Measurements from ENCODE around the gene PCYOX1L. TPM values are rescaled to one million over a fixed set of nuclear protein-coding genes. Genes with fewer than 3 reads are reported as not detected.
A peak's percentile ranks its signal among the peaks of the same experiment; 100 is the strongest.

PCYOX1L gene
- total RNA-seq, 1 experiment from 2014 or later: 26.4 TPM

- Histone ChIP-seq H3K27ac (peak overlapping the region; percentile 89), H3K4me1 (replicated peaks) (peaks cover 86% of the 10 kb centered on the region)
- DNase-seq (ENCODE audit: low read depth in 1 of 2, low spot score in 2 of 2): peak in 1 of 2 experiments; percentile 55
Measured at GRCh38 chr5:149405550-149406202, 47.8 kb downstream of the PCYOX1L start.

GRCh38 chr5:149406203-149406978 is 48.5 kb downstream of the PCYOX1L start:
- H3K9me3 ChIP-seq (replicated peaks): no peaks in the 10 kb centered on the region
- H3K4me1 ChIP-seq (replicated peaks): peaks cover 93% of the 10 kb centered on the region
- peaks cover 40% of the 10 kb centered on the region for H3K36me3 ChIP-seq
- H3K27ac ChIP-seq: peak overlapping the region; percentile 89
- H3K4me3 ChIP-seq: peak overlapping the region; percentile 52
- peak; percentile 94 to 96 for DNase-seq (ENCODE audit: low read depth in 1 of 2, low spot score in 2 of 2)
- no peaks in the 10 kb centered on the region for H3K27me3 ChIP-seq (replicated peaks)

More at GRCh38 chr5:149405550-149406202, 47.8 kb downstream of the PCYOX1L start:
- peak overlapping the region; percentile 4 for H3K4me3 ChIP-seq
- H3K27me3 ChIP-seq (replicated peaks): no peaks in the 10 kb centered on the region
- H3K36me3 ChIP-seq: peaks cover 32% of the 10 kb centered on the region
- H3K9me3 ChIP-seq (replicated peaks): no peaks in the 10 kb centered on the region

GRCh38 chr5:149406979-149407306 is 49.1 kb downstream of the PCYOX1L start:
- H3K4me1 ChIP-seq (replicated peaks): peaks cover 97% of the 10 kb centered on the region

GRCh38 chr5:149407323-149408251 is 49.7 kb downstream of the PCYOX1L start:
- Histone ChIP-seq H3K27ac (peak overlapping the region; percentile 89), H3K9me3 (replicated peaks) (no peaks in the 10 kb centered on the region), H3K36me3 (peaks cover 52% of the 10 kb centered on the region), H3K4me3 (peak overlapping the region; percentile 52), H3K4me1 (replicated peaks) (peaks cover 96% of the 10 kb centered on the region), H3K27me3 (replicated peaks) (no peaks in the 10 kb centered on the region)
- peak in 1 of 2 experiments; percentile 61 for DNase-seq (ENCODE audit: low read depth in 1 of 2, low spot score in 2 of 2)

More at GRCh38 chr5:149406979-149407306, 49.1 kb downstream of the PCYOX1L start:
- Histone ChIP-seq H3K27me3 (replicated peaks) (no peaks in the 10 kb centered on the region), H3K36me3 (peaks cover 45% of the 10 kb centered on the region), H3K27ac (peak overlapping the region; percentile 89), H3K9me3 (replicated peaks) (no peaks in the 10 kb centered on the region), H3K4me3 (peak overlapping the region; percentile 52)
- no peak for DNase-seq (ENCODE audit: low read depth in 1 of 2, low spot score in 2 of 2)

GRCh38 chr5:149408252-149409099 is 50.6 kb downstream of the PCYOX1L start:
- no peak overlapping the region for H3K27ac ChIP-seq
- H3K9me3 ChIP-seq (replicated peaks): no peaks in the 10 kb centered on the region
- peak overlapping the region; percentile 52 for H3K4me3 ChIP-seq
- no peak for DNase-seq (ENCODE audit: low read depth in 1 of 2, low spot score in 2 of 2)
- peaks cover 60% of the 10 kb centered on the region for H3K36me3 ChIP-seq
- H3K27me3 ChIP-seq (replicated peaks): no peaks in the 10 kb centered on the region
- peaks cover 93% of the 10 kb centered on the region for H3K4me1 ChIP-seq (replicated peaks)

- H3K9me3 ChIP-seq (replicated peaks): no peaks in the 10 kb centered on the region
- peak overlapping the region; percentile 52 for H3K4me3 ChIP-seq
- H3K27me3 ChIP-seq (replicated peaks): no peaks in the 10 kb centered on the region
- H3K36me3 ChIP-seq: peaks cover 70% of the 10 kb centered on the region
- peaks cover 93% of the 10 kb centered on the region for H3K4me1 ChIP-seq (replicated peaks)
- no peak overlapping the region for H3K27ac ChIP-seq
- no peak for DNase-seq (ENCODE audit: low read depth in 1 of 2, low spot score in 2 of 2)
Measured at GRCh38 chr5:149409268-149409948, 51.6 kb downstream of the PCYOX1L start.

- Histone ChIP-seq H3K27ac (no peak overlapping the region), H3K4me1 (replicated peaks) (peaks cover 93% of the 10 kb centered on the region), H3K9me3 (replicated peaks) (no peaks in the 10 kb centered on the region), H3K27me3 (replicated peaks) (no peaks in the 10 kb centered on the region), H3K4me3 (no peak overlapping the region), H3K36me3 (peaks cover 76% of the 10 kb centered on the region)
- DNase-seq (ENCODE audit: low read depth in 1 of 2, low spot score in 2 of 2): no peak
Measured at GRCh38 chr5:149410071-149410470, 52.2 kb downstream of the PCYOX1L start.

GRCh38 chr5:149410721-149411432 is 53.0 kb downstream of the PCYOX1L start:
- Histone ChIP-seq H3K4me1 (replicated peaks) (peaks cover 93% of the 10 kb centered on the region), H3K27ac (no peak overlapping the region)

GRCh38 chr5:149411738-149412519 is 54.1 kb downstream of the PCYOX1L start:
- Histone ChIP-seq H3K4me1 (replicated peaks) (peaks cover 93% of the 10 kb centered on the region), H3K9me3 (replicated peaks) (no peaks in the 10 kb centered on the region), H3K27ac (no peak overlapping the region), H3K36me3 (peaks cover 95% of the 10 kb centered on the region), H3K27me3 (replicated peaks) (no peaks in the 10 kb centered on the region), H3K4me3 (no peak overlapping the region)
- no peak for DNase-seq (ENCODE audit: low read depth in 1 of 2, low spot score in 2 of 2)

More at GRCh38 chr5:149410721-149411432, 53.0 kb downstream of the PCYOX1L start:
- peaks cover 84% of the 10 kb centered on the region for H3K36me3 ChIP-seq
- H3K9me3 ChIP-seq (replicated peaks): no peaks in the 10 kb centered on the region
- H3K4me3 ChIP-seq: no peak overlapping the region
- H3K27me3 ChIP-seq (replicated peaks): no peaks in the 10 kb centered on the region
- DNase-seq (ENCODE audit: low read depth in 1 of 2, low spot score in 2 of 2): peak in 1 of 2 experiments; percentile 48

- no peaks in the 10 kb centered on the region for H3K27me3 ChIP-seq (replicated peaks)
- peaks cover 93% of the 10 kb centered on the region for H3K4me1 ChIP-seq (replicated peaks)
- H3K4me3 ChIP-seq: no peak overlapping the region
- H3K36me3 ChIP-seq: peaks cover 100% of the 10 kb centered on the region
- no peak for DNase-seq (ENCODE audit: low read depth in 1 of 2, low spot score in 2 of 2)
- no peaks in the 10 kb centered on the region for H3K9me3 ChIP-seq (replicated peaks)
- no peak overlapping the region for H3K27ac ChIP-seq
Measured at GRCh38 chr5:149412783-149413476, 55.1 kb downstream of the PCYOX1L start.
